GM18873 (cell line): Measurements from ENCODE around the gene UNC45A.
A peak's percentile ranks its signal among the peaks of the same experiment; 100 is the strongest.
"Not testable (repeated sequence)": the region's sequence is repeated elsewhere in the genome, so short reads cannot be mapped to it uniquely, and the experiment has no call there.

ENCODE experiments used
- ATAC-seq: cut with Tn5 transposase; IDR thresholded peaks from one replicate; pipeline ENCODE4 v1.9.1; 2021; ENCODE audit warnings: mild to moderate bottlenecking, moderate library complexity, moderate number of reproducible peaks; ENCODE audit not compliant: unreplicated experiment, low FRiP score

The UNC45A gene

DNA sequence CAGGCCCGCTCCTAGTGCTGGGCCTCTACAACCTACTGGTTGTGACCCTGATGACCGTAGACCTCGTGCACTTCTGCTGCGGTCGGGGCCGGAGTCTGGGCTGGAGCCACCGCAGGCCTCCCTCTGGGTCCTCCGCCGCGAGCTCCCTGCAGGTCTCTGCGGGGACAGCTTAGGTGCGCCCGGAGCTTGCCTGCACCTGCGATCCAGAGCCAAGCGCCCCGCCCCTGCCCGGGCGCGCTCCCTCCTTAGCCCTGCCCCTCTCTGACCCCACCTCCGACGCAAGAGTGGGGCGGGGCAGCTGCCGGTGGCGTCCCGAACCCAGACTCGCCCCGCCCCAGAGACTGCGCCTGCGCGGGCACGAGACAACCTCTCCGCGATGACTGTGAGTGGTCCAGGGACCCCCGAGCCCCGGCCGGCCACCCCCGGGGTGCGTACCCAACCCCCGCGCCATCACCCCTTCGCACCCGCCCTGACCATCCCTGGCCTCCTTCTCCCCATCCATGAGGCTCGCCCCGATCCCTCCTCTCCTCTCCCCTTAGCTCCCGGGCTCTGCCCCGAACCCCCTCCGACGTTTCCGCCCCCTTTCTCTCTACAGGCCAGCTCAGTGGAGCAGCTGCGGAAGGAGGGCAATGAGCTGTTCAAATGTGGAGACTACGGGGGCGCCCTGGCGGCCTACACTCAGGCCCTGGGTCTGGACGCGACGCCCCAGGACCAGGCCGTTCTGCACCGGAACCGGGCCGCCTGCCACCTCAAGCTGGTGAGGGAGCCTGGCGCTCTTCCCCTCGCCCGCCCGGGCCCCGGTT, at the start of gene UNC45A:
TSS of gene UNC45A (plus strand) at position 337 of the 803 bp plus-strand sequence. CDS start at position 377, 40 bp downstream.
- ATAC-seq = peak; percentile 41

- no peak for ATAC-seq
Observed at GRCh38 chr15:90885432-90886290, 49.4 kb upstream of the UNC45A start.

DNA sequence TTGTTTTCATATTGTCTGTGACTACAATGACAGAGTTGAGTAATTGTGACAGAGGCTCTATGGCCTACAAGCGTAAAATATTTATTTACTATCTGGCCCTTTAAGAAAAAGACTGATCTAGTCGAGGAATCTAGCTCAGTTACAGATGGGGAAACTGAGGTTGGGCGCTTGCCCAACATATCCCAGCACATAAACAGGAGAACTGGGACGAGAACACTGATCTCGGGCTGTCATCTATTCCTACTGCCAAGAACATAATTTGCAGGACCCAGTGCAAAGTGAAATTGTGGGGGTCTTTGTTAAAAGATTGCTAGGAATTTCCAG, 48.8 kb upstream of the UNC45A start:
- ATAC-seq = no peak

DNA sequence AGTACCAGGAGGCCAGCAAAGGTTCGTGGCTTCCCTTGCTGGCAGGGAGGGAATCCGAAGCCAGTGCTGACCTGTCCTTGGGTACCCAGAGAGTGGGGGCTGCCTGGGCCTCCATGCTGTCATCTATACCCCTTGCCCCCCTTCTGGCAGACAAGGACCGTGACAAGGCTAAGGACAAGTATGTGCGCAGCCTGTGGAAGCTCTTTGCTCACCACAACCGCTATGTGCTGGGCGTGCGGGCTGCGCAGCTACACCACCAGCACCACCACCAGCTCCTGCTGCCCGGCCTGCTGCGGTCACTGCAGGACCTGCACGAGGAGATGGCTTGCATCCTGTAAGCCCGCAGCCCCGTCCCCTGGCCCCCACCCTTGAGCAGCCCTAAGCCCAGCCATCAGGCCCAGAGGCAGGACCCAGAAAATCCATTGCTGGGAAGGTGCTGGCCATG, 48.0 kb upstream of the UNC45A start:
- no peak for ATAC-seq

DNA sequence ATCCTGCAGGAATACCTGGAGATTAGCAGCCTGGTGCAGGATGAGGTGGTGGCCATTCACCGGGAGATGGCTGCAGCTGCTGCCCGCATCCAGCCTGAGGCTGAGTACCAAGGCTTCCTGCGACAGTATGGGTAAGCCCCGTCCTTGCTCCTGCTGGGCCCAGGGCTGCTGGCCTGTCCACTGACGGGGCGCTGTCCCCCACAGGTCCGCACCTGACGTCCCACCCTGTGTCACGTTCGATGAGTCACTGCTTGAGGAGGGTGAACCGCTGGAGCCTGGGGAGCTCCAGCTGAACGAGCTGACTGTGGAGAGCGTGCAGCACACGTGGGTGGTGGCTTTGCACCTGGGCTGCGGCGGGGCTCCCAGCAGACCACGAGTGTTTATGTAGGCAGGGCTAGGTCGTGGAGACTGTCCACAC, 45.8 kb upstream of the UNC45A start:
- no peak for ATAC-seq

DNA sequence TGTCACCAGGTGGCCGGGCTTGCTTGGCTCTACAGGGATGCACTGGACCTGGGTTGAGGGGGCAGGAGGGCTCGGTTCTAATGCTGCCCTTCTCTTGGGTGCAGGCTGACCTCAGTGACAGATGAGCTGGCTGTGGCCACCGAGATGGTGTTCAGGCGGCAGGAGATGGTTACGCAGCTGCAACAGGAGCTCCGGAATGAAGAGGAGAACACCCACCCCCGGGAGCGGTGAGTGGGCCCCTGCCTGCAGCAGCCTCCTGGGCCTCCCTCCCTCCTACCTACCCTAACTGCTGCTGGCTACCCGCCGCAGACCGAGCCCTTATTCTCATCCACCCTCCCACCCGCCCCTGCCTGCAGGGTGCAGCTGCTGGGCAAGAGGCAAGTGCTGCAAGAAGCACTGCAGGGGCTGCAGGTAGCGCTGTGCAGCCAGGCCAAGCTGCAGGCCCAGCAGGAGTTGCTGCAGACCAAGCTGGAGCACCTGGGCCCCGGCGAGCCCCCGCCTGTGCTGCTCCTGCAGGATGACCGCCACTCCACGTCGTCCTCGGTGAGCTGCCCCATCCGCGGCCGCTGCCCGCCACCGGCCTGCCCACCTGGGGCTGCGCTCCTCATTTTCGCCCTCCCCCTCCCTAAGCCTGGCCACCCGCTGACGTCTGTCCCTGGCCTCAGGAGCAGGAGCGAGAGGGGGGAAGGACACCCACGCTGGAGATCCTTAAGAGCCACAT, 45.2 kb upstream of the UNC45A start:
- no peak for ATAC-seq

DNA sequence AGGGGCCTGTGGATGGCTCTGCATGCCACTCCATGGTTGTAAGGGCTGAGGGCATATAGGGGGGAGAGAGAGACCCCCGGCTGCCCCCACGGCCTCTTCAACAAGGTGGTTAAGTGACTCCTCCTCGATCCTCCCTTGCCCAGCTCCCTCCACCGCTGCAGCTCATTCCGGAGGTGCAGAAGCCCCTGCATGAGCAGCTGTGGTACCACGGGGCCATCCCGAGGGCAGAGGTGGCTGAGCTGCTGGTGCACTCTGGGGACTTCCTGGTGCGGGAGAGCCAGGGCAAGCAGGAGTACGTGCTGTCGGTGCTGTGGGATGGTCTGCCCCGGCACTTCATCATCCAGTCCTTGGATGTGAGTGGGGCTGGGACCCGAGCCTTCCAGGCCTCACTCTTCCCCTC, 44.2 kb upstream of the UNC45A start:
- ATAC-seq = no peak

DNA sequence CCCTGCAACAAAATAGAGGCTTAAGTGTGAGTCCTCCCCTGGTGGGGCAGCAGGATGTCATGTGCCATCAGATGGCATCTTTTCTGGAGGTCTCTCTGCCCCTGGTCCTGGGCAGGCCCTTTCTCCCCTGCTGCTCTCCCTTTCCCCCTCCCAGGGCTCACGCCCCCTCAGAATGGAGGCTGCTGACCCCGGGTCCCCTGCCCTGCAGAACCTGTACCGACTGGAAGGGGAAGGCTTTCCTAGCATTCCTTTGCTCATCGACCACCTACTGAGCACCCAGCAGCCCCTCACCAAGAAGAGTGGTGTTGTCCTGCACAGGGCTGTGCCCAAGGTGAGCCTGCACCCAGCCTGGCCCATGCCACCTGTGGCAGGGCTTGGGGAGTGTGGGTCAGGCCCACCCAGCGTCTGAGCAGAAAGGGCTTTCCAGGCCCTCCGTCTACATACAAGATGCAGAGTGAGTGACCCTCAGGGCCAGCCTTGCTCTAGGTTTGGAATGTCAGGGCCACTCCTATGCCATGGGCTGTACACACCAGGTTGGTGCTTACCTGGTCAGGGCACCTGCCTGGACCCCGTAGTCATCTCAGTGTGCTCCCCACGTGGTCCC, 43.6 kb upstream of the UNC45A start:
- no peak for ATAC-seq

- no peak for ATAC-seq
Observed at GRCh38 chr15:90892023-90892422, 43.1 kb upstream of the UNC45A start.

DNA sequence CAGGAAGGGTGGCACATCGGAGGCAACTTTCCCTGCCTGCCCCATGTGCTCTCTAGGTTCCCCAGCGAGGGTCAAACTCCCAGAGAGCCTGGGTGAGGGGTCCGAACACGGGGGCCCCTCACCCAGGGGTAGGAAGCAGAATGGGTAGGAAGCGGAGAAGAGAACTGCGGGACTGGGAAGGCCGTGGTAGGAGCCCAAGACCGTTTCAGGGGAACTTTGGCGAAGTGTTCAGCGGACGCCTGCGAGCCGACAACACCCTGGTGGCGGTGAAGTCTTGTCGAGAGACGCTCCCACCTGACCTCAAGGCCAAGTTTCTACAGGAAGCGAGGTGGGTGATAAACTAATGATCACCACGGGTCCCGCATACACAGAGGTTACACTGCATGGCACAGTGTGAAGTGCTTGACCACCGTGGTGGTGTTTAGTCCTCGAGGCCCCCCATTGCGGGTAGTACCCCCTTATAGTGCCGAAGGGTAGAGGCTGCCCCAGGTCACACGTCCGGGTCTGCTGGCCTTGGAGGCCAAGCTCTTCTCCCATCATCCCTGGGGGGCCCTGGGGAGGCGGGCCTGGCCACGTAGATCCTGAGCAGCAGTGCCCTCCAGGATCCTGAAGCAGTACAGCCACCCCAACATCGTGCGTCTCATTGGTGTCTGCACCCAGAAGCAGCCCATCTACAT, 42.4 kb upstream of the UNC45A start:
- no peak for ATAC-seq

DNA sequence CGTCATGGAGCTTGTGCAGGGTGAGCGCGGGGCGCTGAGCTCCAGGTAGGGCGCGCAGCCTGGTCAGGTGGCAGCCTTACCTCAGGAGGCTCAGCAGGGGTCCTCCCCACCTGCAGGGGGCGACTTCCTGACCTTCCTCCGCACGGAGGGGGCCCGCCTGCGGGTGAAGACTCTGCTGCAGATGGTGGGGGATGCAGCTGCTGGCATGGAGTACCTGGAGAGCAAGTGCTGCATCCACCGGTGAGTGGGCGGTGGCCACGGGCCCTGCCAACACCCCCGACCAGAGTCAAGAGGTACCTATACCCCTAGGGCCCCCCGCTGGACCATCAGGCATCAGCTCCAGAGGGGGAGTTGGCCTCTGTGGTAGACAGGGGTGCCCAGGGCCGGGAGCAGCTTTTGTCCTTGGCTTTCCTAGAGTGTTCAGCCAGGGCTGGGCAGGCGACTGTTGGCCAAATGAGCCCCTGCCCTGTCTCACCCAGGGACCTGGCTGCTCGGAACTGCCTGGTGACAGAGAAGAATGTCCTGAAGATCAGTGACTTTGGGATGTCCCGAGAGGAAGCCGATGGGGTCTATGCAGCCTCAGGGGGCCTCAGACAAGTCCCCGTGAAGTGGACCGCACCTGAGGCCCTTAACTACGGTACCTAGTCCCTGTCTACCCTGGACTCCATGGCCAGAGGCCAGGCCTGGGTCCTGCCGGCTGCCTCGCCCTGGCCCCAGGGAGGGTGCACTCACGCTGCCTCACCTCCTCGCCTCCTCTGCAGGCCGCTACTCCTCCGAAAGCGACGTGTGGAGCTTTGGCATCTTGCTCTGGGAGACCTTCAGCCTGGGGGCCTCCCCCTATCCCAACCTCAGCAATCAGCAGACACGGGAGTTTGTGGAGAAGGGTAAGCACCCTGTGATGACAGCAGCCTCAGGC, 41.7 kb upstream of the UNC45A start:
- ATAC-seq = no peak

- ATAC-seq = no peak
Observed at GRCh38 chr15:90895571-90896117, 39.4 kb upstream of the UNC45A start.

GRCh38 chr15:90897131-90897655, 37.9 kb upstream of the UNC45A start:
- not testable (repeated sequence) for ATAC-seq

DNA sequence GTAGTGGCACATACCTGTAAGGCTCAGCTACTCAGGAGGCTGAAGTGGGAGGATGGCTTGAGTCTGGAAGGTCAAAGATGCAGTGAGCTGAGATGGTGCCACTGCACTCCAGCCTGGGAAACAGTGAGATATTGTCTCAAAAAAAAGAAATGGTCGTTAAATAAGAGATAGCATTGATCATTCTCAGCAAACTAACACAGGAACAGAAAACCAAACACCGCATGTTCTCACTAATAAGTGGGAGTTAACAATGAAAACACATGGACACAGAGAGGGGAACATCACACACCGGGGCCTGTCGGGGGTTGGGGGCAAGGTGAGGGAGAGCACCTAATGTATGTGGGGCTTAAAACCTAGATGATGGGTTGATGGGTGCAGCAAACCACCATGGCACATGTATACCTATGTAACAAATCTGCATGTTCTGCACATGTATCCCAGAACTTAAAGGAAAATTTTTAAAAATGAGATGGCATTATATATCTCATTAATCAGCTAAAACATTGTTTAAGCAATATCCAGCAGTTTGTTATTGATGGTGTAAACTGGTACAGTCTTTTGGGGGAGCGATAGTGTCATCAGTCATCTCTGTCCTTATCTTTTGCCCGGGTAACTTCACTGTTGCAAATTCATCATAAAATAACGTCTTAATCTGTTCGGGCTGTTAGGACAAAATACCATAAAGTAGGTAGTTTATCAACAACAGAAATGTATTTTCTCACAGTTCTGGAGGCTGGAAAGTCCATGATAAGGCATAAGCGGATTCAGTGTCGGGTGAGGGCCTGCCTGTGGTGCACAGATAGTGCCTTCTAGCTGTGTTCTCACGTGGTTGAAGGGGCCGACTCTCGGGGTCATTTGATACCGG, 33.7 kb upstream of the UNC45A start:
- no peak for ATAC-seq

GRCh38 chr15:90902040-90902839, 32.8 kb upstream of the UNC45A start:
- ATAC-seq = peak; percentile 66

DNA sequence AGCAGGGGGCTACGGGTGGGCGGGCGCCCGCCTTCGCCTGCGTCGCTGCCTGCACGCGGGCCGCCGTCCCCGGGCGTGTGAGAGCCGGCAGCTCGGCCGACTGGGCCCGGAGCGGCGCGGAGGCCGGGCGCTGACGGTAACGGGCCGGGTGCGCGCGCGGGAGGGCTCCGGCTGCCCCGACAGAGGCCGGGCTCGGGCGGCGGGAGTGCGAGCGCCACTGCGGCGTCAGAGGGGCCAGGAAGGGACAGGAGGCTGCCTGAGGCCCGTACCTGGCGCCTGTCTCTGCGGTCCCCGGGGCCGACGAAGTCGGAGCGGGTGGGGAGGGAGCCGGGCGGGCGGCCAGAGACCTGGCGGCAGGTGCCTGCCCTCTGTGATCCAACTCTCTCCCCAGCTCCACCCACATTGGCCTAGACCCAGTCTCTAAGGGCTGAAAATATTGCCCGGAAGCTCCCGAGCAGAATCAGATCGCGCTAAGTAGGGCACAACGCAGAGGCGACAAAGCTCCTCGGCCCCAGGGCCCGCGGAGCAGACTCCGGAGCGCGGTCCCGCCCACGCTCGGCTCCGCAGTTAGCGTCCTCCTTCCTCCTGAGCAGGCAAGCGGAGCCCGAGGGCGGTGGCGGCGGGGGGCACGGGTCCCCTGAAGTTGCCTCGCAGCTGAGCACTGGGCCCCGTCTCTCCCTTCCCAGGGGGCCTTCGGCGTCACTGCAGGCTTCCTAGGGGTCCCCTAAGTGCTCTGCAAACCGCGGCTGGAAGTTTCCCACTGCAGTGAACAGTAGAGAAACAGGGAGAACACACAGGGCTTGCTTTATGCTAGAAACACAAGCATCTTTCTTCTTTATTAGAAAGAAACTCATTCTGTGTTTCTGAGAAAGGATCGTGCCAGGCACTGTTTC, 32.0 kb upstream of the UNC45A start, which contains the start of gene MAN2A2:
TSS of gene MAN2A2 (plus strand) at position 463 of the 893 bp plus-strand sequence. CDS start 906 bp downstream, outside the sequence.
- ATAC-seq = peak; percentile 36
